ENCODE measurements around the gene PRKCQ.

DNA sequence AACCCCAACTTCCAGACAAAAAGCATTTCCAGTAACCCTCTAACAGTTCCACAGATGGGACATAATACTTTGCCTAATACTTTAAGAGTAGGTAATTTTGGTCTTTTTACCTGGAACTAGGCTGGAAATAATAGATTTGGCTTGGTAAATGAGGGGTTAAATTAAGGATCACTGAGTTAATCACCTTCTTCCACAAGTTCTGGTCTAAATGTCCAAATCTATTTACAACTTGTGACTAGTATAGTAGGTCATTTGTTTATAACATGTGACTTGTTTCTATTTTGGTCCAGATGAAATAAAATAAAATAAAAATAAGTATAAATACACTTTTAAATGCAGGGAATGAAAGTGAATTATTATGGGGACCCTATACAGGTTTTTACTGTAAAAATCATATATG, 80.1 kb downstream of the PRKCQ start:
- TF ChIP-seq, protein P1, sequence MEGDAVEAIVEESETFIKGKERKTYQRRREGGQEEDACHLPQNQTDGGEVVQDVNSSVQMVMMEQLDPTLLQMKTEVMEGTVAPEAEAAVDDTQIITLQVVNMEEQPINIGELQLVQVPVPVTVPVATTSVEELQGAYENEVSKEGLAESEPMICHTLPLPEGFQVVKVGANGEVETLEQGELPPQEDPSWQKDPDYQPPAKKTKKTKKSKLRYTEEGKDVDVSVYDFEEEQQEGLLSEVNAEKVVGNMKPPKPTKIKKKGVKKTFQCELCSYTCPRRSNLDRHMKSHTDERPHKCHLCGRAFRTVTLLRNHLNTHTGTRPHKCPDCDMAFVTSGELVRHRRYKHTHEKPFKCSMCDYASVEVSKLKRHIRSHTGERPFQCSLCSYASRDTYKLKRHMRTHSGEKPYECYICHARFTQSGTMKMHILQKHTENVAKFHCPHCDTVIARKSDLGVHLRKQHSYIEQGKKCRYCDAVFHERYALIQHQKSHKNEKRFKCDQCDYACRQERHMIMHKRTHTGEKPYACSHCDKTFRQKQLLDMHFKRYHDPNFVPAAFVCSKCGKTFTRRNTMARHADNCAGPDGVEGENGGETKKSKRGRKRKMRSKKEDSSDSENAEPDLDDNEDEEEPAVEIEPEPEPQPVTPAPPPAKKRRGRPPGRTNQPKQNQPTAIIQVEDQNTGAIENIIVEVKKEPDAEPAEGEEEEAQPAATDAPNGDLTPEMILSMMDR (optimal IDR thresholded peaks at IDR 0.05 in 1 of 3, IDR thresholded peaks at IDR 0.05 in 1 of 3, conservative IDR thresholded peaks at IDR 0.05 in 1 of 3; ENCODE audit: extremely low read depth in 1 of 3, insufficient read depth in 2 of 3, low read length in 3 of 3): no peak
- no peak for TF ChIP-seq EZH2 (IDR thresholded peaks at IDR 0.05; ENCODE audit: low read length)

Measured in keratinocyte (primary cell).